Amniotic epithelial cell (primary cell): ENCODE results near the gene PSG6.
"Not testable (repeated sequence)": the region's sequence is repeated elsewhere in the genome, so short reads cannot be mapped to it uniquely, and the experiment has no call there.

Source experiments
- DNase-seq: peaks from one replicate; pipeline ENCODE4 v3.0.0-alpha.2; 2010; ENCODE audit warnings: low read depth

The PSG6 gene

DNA sequence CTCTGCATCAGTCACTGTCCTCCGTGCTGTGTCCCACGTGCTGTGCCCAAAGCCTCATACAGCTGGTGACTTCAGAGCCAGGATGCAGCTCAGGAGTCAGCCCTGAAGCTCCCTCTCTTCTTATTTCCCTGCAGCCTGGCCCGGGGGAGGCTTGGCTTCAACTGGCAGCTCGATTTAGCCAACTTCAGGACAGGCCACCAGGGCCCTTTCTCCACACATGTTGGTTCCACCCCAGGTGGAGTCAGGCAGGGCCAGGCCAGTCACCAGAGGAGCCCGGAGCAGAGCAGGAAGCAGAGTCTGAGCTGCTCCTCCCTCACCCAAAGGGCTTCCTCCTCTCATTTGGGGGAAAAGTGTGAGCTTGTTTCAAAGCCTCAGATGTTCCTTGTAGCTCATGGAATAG is 11.5 kb downstream of the PSG6 start:
- not testable (repeated sequence) for DNase-seq

DNA sequence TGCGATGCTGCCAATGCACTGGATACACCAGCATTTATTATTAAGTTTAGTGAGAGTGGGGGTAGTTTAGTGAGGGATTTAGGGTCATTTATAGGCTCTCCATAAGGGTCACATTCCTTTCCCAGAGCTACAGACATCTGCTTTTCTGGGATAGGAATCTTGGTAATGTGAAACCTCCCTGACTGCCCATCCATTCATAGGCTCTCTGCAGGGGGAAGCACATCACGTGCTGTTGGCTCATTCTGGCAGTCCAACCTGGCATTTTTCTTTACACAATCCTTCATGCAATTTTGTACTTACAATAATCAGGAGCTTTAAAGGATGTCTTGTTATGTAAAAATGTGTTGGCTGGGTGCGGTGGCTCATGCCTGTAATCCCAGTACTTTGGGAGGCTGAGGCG is 17.1 kb downstream of the PSG6 start:
- DNase-seq = peak; percentile 43

DNA sequence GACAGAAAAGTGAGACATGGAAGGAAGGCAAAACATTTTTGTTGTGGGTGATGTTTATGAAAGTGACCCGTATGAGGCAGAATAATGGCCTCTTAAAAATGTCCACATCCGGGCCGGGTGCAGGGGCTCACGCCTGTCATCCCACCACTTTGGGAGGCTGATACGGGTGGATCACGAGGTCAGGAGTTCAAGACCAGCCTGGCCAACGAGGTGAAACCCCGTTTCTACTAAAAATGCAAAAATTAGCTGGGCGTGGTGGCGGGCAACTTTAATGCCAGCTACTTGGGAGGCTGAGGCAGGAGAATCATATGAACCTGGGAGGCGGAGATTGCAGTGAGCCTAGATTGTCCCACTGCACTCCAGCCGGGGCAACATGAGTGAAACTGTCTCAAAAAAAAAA is 18.0 kb downstream of the PSG6 start:
- not testable (repeated sequence) for DNase-seq

DNA sequence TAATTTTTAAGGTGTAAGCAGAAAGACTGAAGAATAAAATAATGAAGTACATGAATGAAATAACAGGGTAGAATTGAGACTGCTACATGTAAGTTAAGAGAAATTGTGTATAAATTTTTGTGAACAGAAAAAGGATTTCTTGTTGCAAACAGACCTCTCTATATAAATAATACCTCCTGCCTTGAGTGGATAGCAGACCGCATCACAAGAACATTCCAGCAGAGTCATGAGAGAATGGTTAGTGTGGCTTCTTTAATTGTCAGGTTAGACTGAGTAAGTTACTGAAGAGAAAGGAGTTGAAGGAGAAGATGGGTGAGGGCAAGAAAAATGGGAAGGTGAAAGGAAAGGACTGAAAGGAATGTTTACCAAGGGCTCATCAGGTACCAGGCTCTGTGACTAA is 18.6 kb downstream of the PSG6 start:
- peak; percentile 13 for DNase-seq

DNA sequence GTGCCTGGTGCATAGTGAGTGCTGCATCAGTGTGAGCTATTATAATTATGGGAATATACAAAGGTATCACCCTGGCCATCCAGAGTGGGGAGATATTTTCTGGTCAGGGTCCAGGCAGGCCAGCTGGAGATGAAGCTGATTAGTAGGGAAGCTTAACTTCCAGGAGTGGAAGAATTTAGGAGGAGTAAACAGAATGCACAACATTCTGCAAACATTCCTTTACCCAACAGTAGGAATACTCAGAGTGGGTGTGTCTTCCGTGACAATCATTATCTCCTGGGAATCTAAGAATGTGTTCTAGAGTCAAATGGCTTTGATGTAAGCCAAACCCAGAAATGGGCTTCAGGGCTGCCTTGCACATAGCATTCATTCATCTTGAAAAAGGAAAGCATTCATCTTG is 19.0 kb downstream of the PSG6 start:
- DNase-seq = not testable (repeated sequence)

DNA sequence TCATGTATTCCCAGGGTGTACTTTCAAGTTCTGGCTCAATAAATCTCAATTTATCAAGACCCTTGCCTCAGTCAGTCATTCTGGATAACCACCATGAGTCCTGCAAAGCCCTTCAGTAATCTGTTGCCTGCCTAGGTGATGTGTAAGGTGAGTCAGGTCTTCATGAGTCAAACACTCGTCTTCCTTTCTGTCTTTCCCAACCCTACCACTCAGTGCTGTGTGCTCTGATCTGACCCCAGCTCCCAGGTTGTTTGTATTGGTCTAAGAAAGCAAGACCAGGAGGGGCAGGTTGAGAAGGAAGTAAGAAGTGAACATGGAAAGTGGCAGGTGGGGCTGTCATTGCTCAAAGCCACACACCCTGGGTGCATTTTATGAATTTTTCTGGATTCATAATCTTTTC is 20.0 kb downstream of the PSG6 start:
- peak; percentile 47 for DNase-seq

DNA sequence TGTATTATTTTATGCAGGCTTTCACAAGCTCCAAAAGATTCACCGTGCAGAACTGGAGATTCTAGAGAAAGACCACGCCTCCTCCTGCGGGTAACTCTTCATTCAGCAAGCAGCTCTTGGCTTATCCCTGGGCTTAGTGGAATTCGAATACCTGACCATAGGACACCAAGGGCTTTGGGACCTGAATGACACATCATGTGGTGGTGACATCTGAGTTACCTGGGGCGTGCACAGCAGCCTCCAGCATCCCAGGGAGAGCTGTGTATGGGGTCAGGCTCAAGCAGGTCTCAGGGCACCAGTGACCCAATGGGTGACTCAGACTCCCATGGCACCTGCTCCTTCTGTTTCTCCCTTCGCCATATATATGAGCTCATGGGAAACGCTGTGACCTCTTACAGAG is 27.2 kb downstream of the PSG6 start:
- not testable (repeated sequence) for DNase-seq

DNA sequence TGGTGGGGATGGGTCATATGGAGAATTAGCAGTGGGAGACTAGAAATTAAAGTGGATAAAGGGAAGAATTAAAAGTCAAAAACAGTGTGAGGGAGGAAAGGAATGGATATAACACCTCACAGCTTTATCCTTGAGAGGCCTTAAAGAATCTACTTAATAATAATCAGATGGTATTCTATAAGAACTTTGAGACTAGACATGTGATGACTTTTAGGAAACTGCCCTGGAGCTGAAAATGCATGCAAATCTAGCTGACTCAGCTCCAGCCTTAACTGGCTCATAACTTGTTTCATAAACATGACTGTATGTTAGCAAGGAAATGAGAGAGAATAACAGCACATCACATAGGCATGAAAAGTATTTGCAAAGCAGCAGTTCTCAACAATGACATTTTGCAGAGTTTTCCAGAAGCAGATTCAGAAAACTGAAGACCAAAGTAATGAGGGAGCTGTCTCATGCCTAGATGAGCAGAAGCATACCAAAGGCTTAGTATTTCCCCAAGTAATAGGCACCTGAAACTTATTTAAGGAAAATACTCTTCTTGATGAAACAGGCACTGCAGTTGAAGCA is 29.7 kb downstream of the PSG6 start:
- not testable (repeated sequence) for DNase-seq

DNA sequence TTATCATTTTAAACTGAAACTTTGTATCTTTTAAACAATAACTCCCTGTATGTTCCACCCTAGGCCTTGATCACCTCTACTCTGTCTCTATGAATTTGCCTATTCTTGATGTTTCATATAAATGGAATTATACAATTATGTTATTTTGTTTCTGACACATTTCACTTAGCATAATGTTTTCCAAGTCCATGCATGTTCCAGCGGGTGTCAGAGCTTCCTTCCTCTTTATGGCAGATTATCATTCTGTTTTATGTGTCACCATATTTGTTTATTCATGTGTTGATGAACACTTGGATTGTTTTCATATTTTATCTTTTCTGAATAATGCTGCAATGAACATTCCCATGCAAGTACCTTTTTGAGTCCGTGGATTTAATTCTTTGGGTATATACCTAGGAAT is 35.0 kb downstream of the PSG6 start:
- DNase-seq = not testable (repeated sequence)

DNA sequence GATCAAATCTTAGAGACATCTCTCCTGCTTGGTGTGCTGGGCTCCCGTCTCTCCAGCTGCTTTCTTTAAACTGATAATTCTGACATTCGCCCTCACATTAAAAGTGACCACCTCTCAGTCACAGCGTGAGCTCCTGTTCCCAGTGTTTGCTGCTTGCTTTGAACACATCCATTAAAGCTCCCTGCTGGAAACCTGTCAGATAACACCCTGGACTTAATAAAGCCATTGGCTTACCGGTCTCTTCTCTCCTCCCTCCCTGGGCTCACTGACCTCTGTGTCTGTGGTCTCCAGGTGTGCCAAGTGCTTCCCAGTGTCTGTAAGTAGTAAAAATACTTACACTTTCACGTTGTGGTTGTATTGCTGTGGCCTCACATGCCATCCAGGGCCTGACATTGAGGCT is 35.7 kb downstream of the PSG6 start:
- not testable (repeated sequence) for DNase-seq

DNA sequence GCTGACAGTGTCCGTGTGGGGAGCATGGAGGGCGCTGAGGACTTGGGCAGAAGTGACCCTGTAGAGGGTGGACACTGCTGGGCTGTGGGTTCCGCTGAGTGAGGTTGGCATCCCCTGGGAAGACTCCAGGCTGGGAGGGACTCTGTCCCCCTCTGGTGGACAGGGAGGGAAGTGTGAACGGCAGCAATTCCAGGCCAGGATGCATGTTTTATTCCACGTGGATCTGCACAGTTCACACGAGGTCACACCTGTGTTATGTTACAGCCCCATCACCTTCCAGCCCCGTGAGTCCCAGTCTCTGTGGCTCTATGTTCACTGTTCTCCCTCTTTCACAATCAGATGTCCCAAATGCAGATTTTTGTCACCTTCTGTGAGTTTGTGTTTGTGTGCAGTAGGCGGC is 36.4 kb downstream of the PSG6 start:
- not testable (repeated sequence) for DNase-seq

DNA sequence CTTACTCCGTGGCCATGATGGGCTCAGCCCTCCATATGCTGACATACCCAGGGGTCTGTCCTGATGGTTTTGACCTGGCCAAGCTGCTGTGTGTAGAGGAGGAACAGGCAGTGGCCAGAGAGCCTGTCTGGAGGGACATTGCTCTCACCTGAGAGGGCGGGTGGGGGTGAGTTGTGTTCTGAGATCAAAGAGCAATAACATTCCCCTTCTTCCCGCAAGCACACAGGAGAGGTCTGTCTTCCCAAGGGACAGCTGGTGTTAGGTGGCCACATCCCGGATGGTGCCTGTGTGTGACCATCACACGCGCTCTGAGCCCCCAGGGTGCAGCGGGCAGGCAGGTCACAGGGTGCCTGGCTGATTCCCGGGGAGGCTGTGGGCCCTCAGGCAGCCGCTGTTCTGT is 37.1 kb downstream of the PSG6 start:
- DNase-seq = not testable (repeated sequence)

DNA sequence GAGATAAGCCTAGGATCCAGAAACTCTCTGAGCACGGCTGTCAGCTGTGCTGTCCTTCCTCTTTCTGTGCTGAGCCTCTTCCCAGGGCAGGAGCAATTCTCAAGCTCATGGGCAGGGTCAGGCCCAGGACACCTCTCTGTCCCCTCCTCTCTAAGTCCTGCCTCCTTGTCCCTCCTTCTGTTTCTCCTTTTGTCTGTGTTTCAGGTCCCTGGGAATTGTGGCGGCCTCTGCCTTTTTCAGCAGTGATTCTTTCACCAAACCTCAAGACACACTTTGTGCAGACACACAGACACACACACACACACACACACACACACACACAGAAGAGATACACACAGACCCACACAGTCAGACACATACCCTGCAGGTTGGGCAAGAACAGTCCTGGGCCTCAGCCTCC is 38.1 kb downstream of the PSG6 start, which contains the start of gene PSG1:
PSG1 (minus strand) TSS at position 101 of the 400 bp plus-strand sequence. CDS start 132 bp downstream, outside the sequence.
- DNase-seq = no peak

DNA sequence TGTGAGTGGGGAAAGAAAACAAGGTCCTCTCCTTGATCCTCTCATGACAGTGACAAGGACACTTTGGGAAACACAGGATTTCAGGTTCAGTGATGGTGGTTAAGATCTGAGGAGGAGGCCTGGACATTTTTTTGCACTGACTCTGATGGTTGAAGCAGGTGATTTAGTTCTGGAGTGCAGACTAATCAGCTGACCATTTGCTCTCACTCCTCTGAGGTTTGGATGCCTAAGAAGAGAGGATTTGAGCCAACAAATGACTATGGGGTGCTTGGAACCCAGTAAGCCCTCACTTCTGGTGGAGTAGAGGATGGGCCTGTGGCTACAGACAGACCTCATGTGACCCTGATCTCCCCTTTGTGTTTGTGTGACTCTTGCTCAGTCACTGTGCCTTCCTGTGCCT is 41.1 kb downstream of the PSG6 start:
- DNase-seq = peak; percentile 38

DNA sequence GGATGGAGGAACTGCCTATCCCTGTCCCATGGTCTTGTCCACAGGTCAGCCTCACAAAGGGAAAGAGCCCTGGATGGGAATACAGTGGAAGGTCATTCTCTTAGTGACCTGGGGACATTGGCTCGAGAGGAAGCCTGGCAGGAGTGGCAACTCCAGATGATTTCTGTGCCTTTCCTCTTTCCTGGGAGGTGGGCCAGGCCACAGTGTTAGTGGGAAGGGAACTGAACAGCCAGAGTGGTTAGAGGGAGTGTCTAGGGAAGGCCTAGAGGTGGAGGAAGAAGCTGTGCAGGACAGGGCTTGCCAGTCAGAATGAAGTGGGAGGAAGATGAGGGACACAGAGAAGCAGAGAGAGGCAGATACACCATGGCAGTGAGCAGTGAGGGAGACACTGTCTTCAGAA is 41.8 kb downstream of the PSG6 start:
- not testable (repeated sequence) for DNase-seq

DNA sequence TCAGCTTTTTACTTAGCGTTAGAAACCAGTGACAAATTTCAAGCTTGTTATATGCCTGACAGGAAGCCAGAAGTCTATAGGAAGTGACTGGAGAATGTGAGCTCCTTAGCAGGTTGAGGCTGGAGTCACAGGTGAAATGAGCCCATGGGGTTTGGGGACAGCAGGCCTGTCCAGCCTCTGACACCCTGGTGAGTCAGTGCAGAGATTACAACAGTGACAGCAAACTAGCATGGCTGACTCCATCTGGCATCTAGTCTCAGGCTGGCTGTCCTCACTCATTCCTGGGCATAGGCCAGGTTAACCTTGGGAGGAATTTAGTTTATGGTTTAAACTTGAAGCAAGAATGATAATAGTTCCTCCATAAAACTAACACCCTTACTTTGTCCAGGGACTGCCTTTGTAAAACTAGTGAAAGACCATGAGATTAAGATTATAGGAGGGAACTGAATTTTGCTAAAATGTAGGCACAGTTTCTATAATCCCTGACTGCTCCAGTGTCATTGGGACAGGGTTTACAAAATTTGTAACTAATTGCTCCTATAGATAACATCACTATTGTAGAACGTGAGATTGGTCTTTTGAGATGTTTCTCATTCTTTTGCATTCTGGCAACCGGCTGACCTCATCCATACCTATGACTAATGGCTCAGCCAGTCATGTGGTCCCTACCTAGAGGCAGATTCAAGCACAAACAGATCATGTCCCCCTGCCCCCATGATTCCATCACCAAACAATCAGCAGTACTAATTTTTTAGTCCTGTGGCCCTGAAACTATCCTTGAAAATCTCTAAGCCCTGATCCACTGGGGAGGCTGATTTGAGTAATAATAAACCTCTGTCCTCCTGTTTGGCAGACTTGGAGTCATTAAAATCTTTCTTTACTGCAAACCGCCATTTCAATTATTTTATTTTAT is 42.5 kb downstream of the PSG6 start:
- DNase-seq = peak; percentile 42

DNA sequence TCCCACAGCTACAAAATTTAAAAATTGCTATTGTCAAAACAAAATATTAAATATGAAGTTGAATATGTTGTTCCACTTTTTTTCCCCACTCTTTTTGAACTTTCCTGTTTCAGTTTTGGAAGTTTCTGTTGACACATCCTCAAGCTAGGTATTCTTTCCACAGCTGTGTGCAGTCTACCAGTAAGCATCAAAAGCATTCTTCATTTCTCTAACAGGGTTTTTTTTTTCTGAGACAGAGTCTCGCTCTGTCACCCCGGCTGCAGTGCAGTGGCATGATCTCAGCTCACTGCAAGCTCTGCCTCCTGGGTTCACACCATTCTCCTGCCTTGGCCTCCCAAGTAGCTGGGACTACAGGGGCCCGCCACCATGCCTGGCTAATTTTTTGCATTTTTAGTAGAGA is 43.6 kb downstream of the PSG6 start:
- not testable (repeated sequence) for DNase-seq

DNA sequence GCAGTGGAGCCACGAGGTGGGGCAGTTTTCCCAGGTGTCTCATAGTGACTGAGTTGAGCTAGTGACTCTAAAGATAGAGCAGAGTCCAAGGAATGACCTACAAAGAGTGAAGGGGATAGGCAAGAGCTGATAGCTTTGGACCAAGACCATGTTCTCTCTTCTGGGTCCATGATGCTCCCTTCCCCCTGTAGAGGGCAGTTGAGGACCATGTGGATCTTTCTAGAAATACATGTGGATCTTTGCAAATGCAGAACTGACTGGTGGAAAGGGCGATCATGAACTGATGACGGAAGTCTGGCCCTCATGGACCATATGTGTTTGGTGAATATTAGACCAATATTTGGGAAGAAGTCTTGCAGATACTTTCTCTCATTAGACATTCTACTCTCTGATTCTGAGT is 45.1 kb downstream of the PSG6 start:
- no peak for DNase-seq

DNA sequence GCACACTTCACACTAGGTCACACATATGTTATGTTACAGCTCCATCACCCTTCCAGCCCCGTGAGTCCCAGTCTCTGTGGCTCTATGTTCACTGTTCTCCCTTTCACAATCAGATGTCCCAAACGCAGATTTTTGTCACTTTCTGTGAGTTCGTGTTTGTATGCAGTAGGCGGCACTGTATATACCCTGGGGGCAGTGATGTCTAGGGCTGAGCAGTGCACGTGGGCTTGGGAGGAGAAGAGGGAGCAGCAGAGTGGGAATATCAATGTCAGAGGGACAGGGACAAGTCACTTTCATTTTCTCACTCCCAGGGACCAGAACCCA is 60.2 kb downstream of the PSG6 start:
- no peak for DNase-seq

DNA sequence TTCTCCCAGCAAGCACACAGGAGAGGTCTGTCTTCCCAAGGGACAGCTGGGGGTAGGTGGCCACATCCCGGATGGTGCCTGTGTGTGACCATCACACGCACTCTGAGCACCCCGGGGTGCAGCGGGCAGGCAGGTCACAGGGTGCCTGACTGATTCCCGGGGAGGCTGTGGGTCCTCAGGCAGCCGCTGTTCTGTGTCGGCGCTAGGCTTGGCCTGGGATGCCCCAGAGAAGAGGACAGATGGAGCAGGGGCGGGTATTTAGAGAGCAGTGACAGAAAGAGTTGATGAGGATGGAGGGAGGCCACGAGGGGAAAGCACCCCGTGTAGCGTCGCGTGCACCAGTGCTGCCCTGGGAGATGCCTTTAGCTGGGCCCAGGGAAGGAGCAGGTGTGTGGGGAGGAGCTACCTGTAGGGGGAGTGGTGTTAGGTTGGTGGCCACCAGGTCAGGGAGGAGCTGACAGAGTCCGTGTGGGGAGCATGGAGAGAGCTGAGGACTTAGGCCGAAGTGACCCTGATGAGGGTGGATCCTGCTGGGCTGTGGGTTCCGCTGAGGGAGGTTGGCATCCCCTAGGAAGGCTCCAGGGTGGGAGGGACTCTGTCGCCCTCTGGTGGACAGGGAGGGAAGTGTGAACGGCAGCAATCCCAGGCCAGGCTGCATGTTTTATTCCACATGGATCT is 60.7 kb downstream of the PSG6 start:
- DNase-seq = not testable (repeated sequence)

DNA sequence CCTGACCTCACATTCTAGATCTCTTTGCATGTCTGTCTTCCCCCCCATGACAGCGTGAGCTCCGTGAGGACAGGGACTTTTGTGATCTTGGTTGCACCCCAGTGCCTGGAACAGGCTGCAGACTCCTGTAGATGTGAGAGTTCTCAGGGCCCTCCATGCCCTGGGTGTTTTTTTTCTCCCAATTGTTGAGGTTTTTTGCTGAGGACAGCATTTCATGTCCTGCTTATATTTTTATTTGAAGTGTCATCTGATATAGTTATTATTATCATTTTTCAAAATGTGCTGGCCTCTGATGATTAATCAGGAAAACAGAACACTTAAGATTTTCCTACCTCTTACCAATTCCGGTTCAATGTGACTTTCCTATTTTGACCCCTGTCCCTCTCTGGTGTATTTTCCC is 62.9 kb downstream of the PSG6 start:
- not testable (repeated sequence) for DNase-seq

DNA sequence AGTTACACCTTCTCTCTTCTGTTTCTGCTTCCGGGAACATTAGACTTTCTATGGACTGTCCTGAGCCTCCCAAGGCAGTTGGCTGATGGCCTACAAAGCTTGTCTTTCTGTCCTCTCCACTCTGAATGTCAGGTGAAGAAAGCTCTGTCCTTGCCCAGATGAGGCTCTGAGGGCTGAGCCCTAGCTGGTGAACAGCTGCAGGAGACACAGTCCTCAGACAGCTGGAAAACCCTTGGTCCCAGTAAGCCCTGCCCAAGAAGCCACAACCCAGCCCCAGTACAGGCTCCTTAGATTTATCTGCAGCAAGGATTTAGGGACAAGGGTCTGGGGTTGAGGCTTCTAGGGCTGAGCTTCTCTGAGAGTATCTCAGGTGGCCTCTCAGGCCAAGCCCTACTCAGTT is 64.5 kb downstream of the PSG6 start:
- not testable (repeated sequence) for DNase-seq

DNA sequence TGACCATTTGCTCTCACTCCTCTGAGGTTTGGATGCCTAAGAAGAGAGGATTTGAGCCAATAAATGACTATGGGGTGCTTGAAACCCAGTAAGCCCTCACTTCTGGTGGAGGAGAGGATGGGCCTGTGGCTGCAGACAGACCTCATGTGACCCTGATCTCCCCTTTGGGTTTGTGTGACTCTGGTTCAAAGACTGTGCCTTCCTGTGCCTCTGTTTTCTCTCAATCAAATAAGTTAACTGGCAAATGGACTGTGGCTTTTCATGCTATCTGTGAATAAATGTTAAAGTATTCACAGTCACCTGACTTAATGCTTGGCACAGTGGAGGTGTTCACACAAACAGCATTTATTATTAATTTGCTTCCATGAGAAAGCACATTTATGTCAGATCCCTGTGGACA is 64.9 kb downstream of the PSG6 start:
- not testable (repeated sequence) for DNase-seq
